ENCODE data around the gene ELF2.
"Not testable (repeated sequence)": the region's sequence is repeated elsewhere in the genome, so short reads cannot be mapped to it uniquely, and the experiment has no call there.

ELF2 gene

GRCh38 chr4:139014371-139015268 is 162.4 kb downstream of the ELF2 start:
- DNase-seq (ENCODE audit: low spot score in 2 of 2) = peak in 1 of 2 donors; percentile 55
- H3K4me1 Mint-ChIP-seq = peaks cover 20% of the 10 kb centered on the region
- H3K36me3 Mint-ChIP-seq = peaks cover 6% of the 10 kb centered on the region
- H3K27ac Mint-ChIP-seq = peak overlapping the region; percentile 96
- peak overlapping the region; percentile 72 for H3K4me3 Mint-ChIP-seq
- no peaks in the 10 kb centered on the region for H3K9me3 Mint-ChIP-seq
- peak; percentile 59 for ATAC-seq

GRCh38 chr4:139011225-139011950 is 165.6 kb downstream of the ELF2 start:
- ATAC-seq (no peak), DNase-seq (ENCODE audit: low spot score in 2 of 2) (no peak)
- Mint-ChIP-seq H3K4me3 (no peak overlapping the region), H3K9me3 (no peaks in the 10 kb centered on the region), H3K27ac (no peak overlapping the region), H3K36me3 (no peaks in the 10 kb centered on the region), H3K4me1 (peaks cover 11% of the 10 kb centered on the region)

GRCh38 chr4:139009702-139010101 is 167.3 kb downstream of the ELF2 start:
- Mint-ChIP-seq H3K27ac (no peak overlapping the region), H3K4me3 (no peak overlapping the region), H3K4me1 (peaks cover 4% of the 10 kb centered on the region), H3K9me3 (no peaks in the 10 kb centered on the region), H3K36me3 (no peaks in the 10 kb centered on the region)
- ATAC-seq (no peak), DNase-seq (ENCODE audit: low spot score in 2 of 2) (no peak)

GRCh38 chr4:139008278-139008677 is 168.7 kb downstream of the ELF2 start:
- not testable (repeated sequence) for DNase-seq (ENCODE audit: low spot score in 2 of 2); H3K4me1 Mint-ChIP-seq; H3K4me3 Mint-ChIP-seq; H3K9me3 Mint-ChIP-seq; ATAC-seq; H3K27ac Mint-ChIP-seq; H3K36me3 Mint-ChIP-seq

- H3K36me3 Mint-ChIP-seq = no peaks in the 10 kb centered on the region
- ATAC-seq (no peak), DNase-seq (ENCODE audit: low spot score in 2 of 2) (no peak)
- no peaks in the 10 kb centered on the region for H3K9me3 Mint-ChIP-seq
- H3K4me3 Mint-ChIP-seq = no peak overlapping the region
- no peaks in the 10 kb centered on the region for H3K4me1 Mint-ChIP-seq
- no peak overlapping the region for H3K27ac Mint-ChIP-seq
Measured at GRCh38 chr4:139007640-139008039, 169.4 kb downstream of the ELF2 start.
